ENCODE results near the gene RABGAP1L.

The RABGAP1L gene

GRCh38 chr1:174995916-174996315 is 836.6 kb downstream of the RABGAP1L start:
- FAIRE-seq (no peak), DNase-seq (ENCODE audit: insufficient read length) (no peak)
- no peak for TF ChIP-seq POLR2A (IDR thresholded peaks at IDR 0.05; ENCODE audit: low read depth, low read length)
- no peak for TF ChIP-seq TAF1 (IDR thresholded peaks at IDR 0.05; ENCODE audit: borderline replicate concordance, low read depth, low read length)
- no peak for TF ChIP-seq POLR2AphosphoS5 (IDR thresholded peaks at IDR 0.05; ENCODE audit: low read depth, low read length)

GRCh38 chr1:174996476-174996875 is 837.2 kb downstream of the RABGAP1L start:
- DNase-seq (ENCODE audit: insufficient read length) (no peak), FAIRE-seq (no peak)
- TF ChIP-seq POLR2AphosphoS5 (IDR thresholded peaks at IDR 0.05; ENCODE audit: low read depth, low read length) = no peak
- TF ChIP-seq POLR2A (IDR thresholded peaks at IDR 0.05; ENCODE audit: low read depth, low read length) = no peak
- no peak for TF ChIP-seq TAF1 (IDR thresholded peaks at IDR 0.05; ENCODE audit: borderline replicate concordance, low read depth, low read length)

GRCh38 chr1:174997041-174997440 is 837.7 kb downstream of the RABGAP1L start:
- FAIRE-seq (no peak), DNase-seq (ENCODE audit: insufficient read length) (no peak)
- TF ChIP-seq POLR2A (IDR thresholded peaks at IDR 0.05; ENCODE audit: low read depth, low read length) (no peak), POLR2AphosphoS5 (IDR thresholded peaks at IDR 0.05; ENCODE audit: low read depth, low read length) (0 out of 2 replicates have a peak, but pooled peaks have one; percentile 8), TAF1 (IDR thresholded peaks at IDR 0.05; ENCODE audit: borderline replicate concordance, low read depth, low read length) (no peak)

GRCh38 chr1:174998569-174999215 is 839.4 kb downstream of the RABGAP1L start:
- FAIRE-seq (peak; percentile 82), DNase-seq (ENCODE audit: insufficient read length) (no peak)
- TF ChIP-seq POLR2AphosphoS5 (IDR thresholded peaks at IDR 0.05; ENCODE audit: low read depth, low read length) (no peak), POLR2A (IDR thresholded peaks at IDR 0.05; ENCODE audit: low read depth, low read length) (no peak), TAF1 (IDR thresholded peaks at IDR 0.05; ENCODE audit: borderline replicate concordance, low read depth, low read length) (no peak)

GRCh38 chr1:174999216-174999935 is 840.1 kb downstream of the RABGAP1L start:
- FAIRE-seq (peak; percentile 96), DNase-seq (ENCODE audit: insufficient read length) (peak; percentile 72)
- TF ChIP-seq POLR2AphosphoS5 (IDR thresholded peaks at IDR 0.05; ENCODE audit: low read depth, low read length) = peak; percentile 97
- TF ChIP-seq POLR2A (IDR thresholded peaks at IDR 0.05; ENCODE audit: low read depth, low read length) = peak; percentile 98
- peak; percentile 84 for TF ChIP-seq TAF1 (IDR thresholded peaks at IDR 0.05; ENCODE audit: borderline replicate concordance, low read depth, low read length)

- FAIRE-seq = peak; percentile 57
- DNase-seq (ENCODE audit: insufficient read length) = no peak
- TF ChIP-seq POLR2A (IDR thresholded peaks at IDR 0.05; ENCODE audit: low read depth, low read length) (no peak), TAF1 (IDR thresholded peaks at IDR 0.05; ENCODE audit: borderline replicate concordance, low read depth, low read length) (peak; percentile 33; the same call in 1 of the 2 replicates)
Observed at GRCh38 chr1:174999936-175000696, 840.8 kb downstream of the RABGAP1L start, which contains the start of gene CACYBP. TSS of gene CACYBP (plus strand) at chr1:174999947. CDS start at chr1:175000181, 234 bp downstream.

- DNase-seq (ENCODE audit: insufficient read length) = no peak
- TF ChIP-seq POLR2A (IDR thresholded peaks at IDR 0.05; ENCODE audit: low read depth, low read length) = no peak
- TF ChIP-seq TAF1 (IDR thresholded peaks at IDR 0.05; ENCODE audit: borderline replicate concordance, low read depth, low read length) = no peak
- TF ChIP-seq POLR2AphosphoS5 (IDR thresholded peaks at IDR 0.05; ENCODE audit: low read depth, low read length) = no peak
- FAIRE-seq = peak; percentile 78
Observed at GRCh38 chr1:175000697-175001187, 841.4 kb downstream of the RABGAP1L start.

- TF ChIP-seq POLR2AphosphoS5 (IDR thresholded peaks at IDR 0.05; ENCODE audit: low read depth, low read length) = no peak
- TF ChIP-seq POLR2A (IDR thresholded peaks at IDR 0.05; ENCODE audit: low read depth, low read length) = no peak
- DNase-seq (ENCODE audit: insufficient read length) = no peak
- no peak for FAIRE-seq
Observed at GRCh38 chr1:175002910-175003517, 843.7 kb downstream of the RABGAP1L start.

- no peak for FAIRE-seq
- DNase-seq (ENCODE audit: insufficient read length) = no peak
- TF ChIP-seq POLR2AphosphoS5 (IDR thresholded peaks at IDR 0.05; ENCODE audit: low read depth, low read length) (no peak), TAF1 (IDR thresholded peaks at IDR 0.05; ENCODE audit: borderline replicate concordance, low read depth, low read length) (no peak), POLR2A (IDR thresholded peaks at IDR 0.05; ENCODE audit: low read depth, low read length) (no peak)
Observed at GRCh38 chr1:175003521-175003920, 844.2 kb downstream of the RABGAP1L start.

GRCh38 chr1:175005085-175005783 is 845.9 kb downstream of the RABGAP1L start:
- FAIRE-seq = no peak
- DNase-seq (ENCODE audit: insufficient read length) = no peak
- TF ChIP-seq TAF1 (IDR thresholded peaks at IDR 0.05; ENCODE audit: borderline replicate concordance, low read depth, low read length) (no peak), POLR2A (IDR thresholded peaks at IDR 0.05; ENCODE audit: low read depth, low read length) (no peak), POLR2AphosphoS5 (IDR thresholded peaks at IDR 0.05; ENCODE audit: low read depth, low read length) (no peak)

Data from GM12892 (cell line).